Loucy (cell line): ENCODE data around the gene PIAS1.

Experiments
- H2AFZ ChIP-seq: fragments of 200-600 bp; sonication (generic); 2 replicates; pipeline ENCODE4 v1.6.0; 2016; ENCODE audit warnings: antibody characterized with exemption, mild to moderate bottlenecking, low read length, moderate library complexity
- H3F3A ChIP-seq: fragments of 200-600 bp; 2 replicates; pipeline ENCODE4 v1.6.0; 2016; ENCODE audit warnings: antibody characterized with exemption, low read depth, mild to moderate bottlenecking
- H3K27me3 ChIP-seq: fragments of 200-600 bp; sonication (generic); 2 replicates; pipeline ENCODE4 v1.6.1; 2014; ENCODE audit warnings: low read length, mild to moderate bottlenecking; ENCODE audit not compliant: insufficient read depth, poor library complexity, severe bottlenecking
- H3K36me3 ChIP-seq: fragments of 200-600 bp; sonication (generic); 2 replicates; pipeline ENCODE4 v1.6.1; 2016; ENCODE audit warnings: low read length; ENCODE audit not compliant: insufficient read depth
- H3K4me1 ChIP-seq: fragments of 200-600 bp; sonication (generic); 2 replicates; pipeline ENCODE4 v1.5.1; 2014; ENCODE audit warnings: low read length, mild to moderate bottlenecking; ENCODE audit not compliant: insufficient read depth, poor library complexity, severe bottlenecking
- H3K4me2 ChIP-seq: fragments of 200-600 bp; sonication (generic); 2 replicates; pipeline ENCODE4 v1.6.0; 2014; ENCODE audit warnings: antibody characterized with exemption, low read length, low read depth, mild to moderate bottlenecking; ENCODE audit not compliant: poor library complexity, severe bottlenecking
- H3K4me3 ChIP-seq: fragments of 200-600 bp; sonication (generic); 2 replicates; pipeline ENCODE4 v1.5.1; 2014; ENCODE audit warnings: low read length, mild to moderate bottlenecking, mixed read lengths; ENCODE audit not compliant: poor library complexity, severe bottlenecking
- H3K79me2 ChIP-seq: fragments of 200-600 bp; sonication (generic); 2 replicates; pipeline ENCODE4 v1.6.1; 2014; ENCODE audit warnings: low read length; ENCODE audit not compliant: insufficient read depth
- H3K9ac ChIP-seq: fragments of 200-600 bp; sonication (generic); 2 replicates; pipeline ENCODE4 v1.6.0; 2014; ENCODE audit warnings: mild to moderate bottlenecking, low read depth, low read length, moderate library complexity; ENCODE audit not compliant: poor library complexity, severe bottlenecking
- H3K9me2 ChIP-seq: fragments of 200-600 bp; sonication (generic); replicated peaks from 2 replicates; pipeline ENCODE4 v1.6.1; 2016; ENCODE audit warnings: low read depth, low read length, mixed read lengths
- H3K9me3 ChIP-seq: fragments of 200-600 bp; sonication (generic); 2 replicates; pipeline ENCODE4 v1.6.1; 2014; ENCODE audit warnings: mild to moderate bottlenecking, antibody characterized with exemption, low read length, low read depth; ENCODE audit not compliant: insufficient read depth
- H4K20me1 ChIP-seq: fragments of 200-600 bp; sonication (generic); 2 replicates; pipeline ENCODE4 v1.6.0; 2014; ENCODE audit warnings: antibody characterized with exemption, low read length, mild to moderate bottlenecking; ENCODE audit not compliant: insufficient read depth, poor library complexity, severe bottlenecking
- CTCF ChIP-seq: fragments of 200-600 bp; sonication (generic); conservative IDR thresholded peaks from 2 replicates; pipeline ENCODE4 v1.5.1; 2014; ENCODE audit warnings: mild to moderate bottlenecking, antibody characterized with exemption, low read length
- EZH2phosphoT487 ChIP-seq: fragments of 200-600 bp; IDR thresholded peaks from 2 replicates; pipeline ENCODE4 v1.6.1; 2018; ENCODE audit warnings: antibody characterized with exemption, mild to moderate bottlenecking, moderate library complexity, borderline replicate concordance

Gene PIAS1

GRCh38 chr15:68208136-68208535, 154.0 kb downstream of the PIAS1 start:
- H3K9ac ChIP-seq = no peak overlapping the region
- H3K9me3 ChIP-seq = no peaks in the 10 kb centered on the region
- H2AFZ ChIP-seq = no peak overlapping the region
- peaks cover 10% of the 10 kb centered on the region for H4K20me1 ChIP-seq
- peaks cover 25% of the 10 kb centered on the region; the same call in 1 of the 2 replicates for H3K36me3 ChIP-seq
- H3K4me1 ChIP-seq = no peaks in the 10 kb centered on the region
- TF ChIP-seq CTCF = no peak
- TF ChIP-seq EZH2phosphoT487 = no peak
- no peaks in the 10 kb centered on the region for H3F3A ChIP-seq
- H3K4me2 ChIP-seq = no peak overlapping the region
- H3K4me3 ChIP-seq = no peak overlapping the region
- H3K9me2 ChIP-seq = no peaks in the 10 kb centered on the region
- H3K79me2 ChIP-seq = no peaks in the 10 kb centered on the region; the same call in 1 of the 2 replicates
- H3K27me3 ChIP-seq = no peaks in the 10 kb centered on the region

GRCh38 chr15:68208636-68209240, 154.6 kb downstream of the PIAS1 start:
- Histone ChIP-seq H2AFZ (no peak overlapping the region), H3K36me3 (peaks cover 28% of the 10 kb centered on the region; the same call in 1 of the 2 replicates), H3K27me3 (no peaks in the 10 kb centered on the region), H3K9ac (no peak overlapping the region), H3K79me2 (no peaks in the 10 kb centered on the region; the same call in 1 of the 2 replicates), H3K9me3 (no peaks in the 10 kb centered on the region), H3K4me3 (no peak overlapping the region), H3K4me1 (no peaks in the 10 kb centered on the region), H3K4me2 (no peak overlapping the region), H3K9me2 (no peaks in the 10 kb centered on the region), H3F3A (no peaks in the 10 kb centered on the region), H4K20me1 (peaks cover 10% of the 10 kb centered on the region)
- TF ChIP-seq CTCF = no peak
- no peak for TF ChIP-seq EZH2phosphoT487

GRCh38 chr15:68209272-68209671, 155.2 kb downstream of the PIAS1 start:
- Histone ChIP-seq H3K4me3 (no peak overlapping the region), H3K79me2 (no peaks in the 10 kb centered on the region; the same call in 1 of the 2 replicates), H3K9ac (no peak overlapping the region), H3K27me3 (no peaks in the 10 kb centered on the region), H3K9me2 (no peaks in the 10 kb centered on the region), H3K4me2 (no peak overlapping the region), H3F3A (no peaks in the 10 kb centered on the region), H3K4me1 (no peaks in the 10 kb centered on the region), H3K36me3 (peaks cover 32% of the 10 kb centered on the region; the same call in 1 of the 2 replicates), H4K20me1 (peaks cover 10% of the 10 kb centered on the region), H2AFZ (no peak overlapping the region), H3K9me3 (no peaks in the 10 kb centered on the region)
- no peak for TF ChIP-seq CTCF
- no peak for TF ChIP-seq EZH2phosphoT487
